PFSK-1 (cell line): Measurements from ENCODE around the gene ALPK3.

Experiments
- FOXP2 ChIP-seq: optimal IDR thresholded peaks from 2 replicates; pipeline ENCODE3; 2011; ENCODE audit warnings: borderline replicate concordance, control low read depth, inconsistent platforms; ENCODE audit not compliant: insufficient read depth; ENCODE audit errors: extremely low read length, extremely low read depth
- POLR2AphosphoS5 ChIP-seq: IDR thresholded peaks from 2 replicates; pipeline ENCODE4 v1.6.1; 2012; ENCODE audit warnings: low read depth, mild to moderate bottlenecking, control low read depth, low read length, moderate library complexity
- SIN3A ChIP-seq: IDR thresholded peaks from 2 replicates; pipeline ENCODE4 v1.6.1; 2012; ENCODE audit warnings: mild to moderate bottlenecking, low read length, moderate library complexity, borderline replicate concordance; ENCODE audit not compliant: insufficient read depth
- TAF1 ChIP-seq: IDR thresholded peaks from 2 replicates; pipeline ENCODE4 v1.6.1; 2012; ENCODE audit warnings: low read length, control low read depth, borderline replicate concordance; ENCODE audit not compliant: insufficient read depth
- TF ChIP-seq, protein P1 (sequence below), 2 experiments: IDR thresholded peaks; 2 replicates each; pipeline versions ENCODE4 v1.6.1 to v1.8.0; 2011 to 2012; ENCODE audit warnings: low read depth in 2 of 2, low read length in 2 of 2, control low read depth in 1 of 2, inconsistent platforms in 1 of 2, mild to moderate bottlenecking in 1 of 2, moderate library complexity in 1 of 2; ENCODE audit not compliant: insufficient read depth in 1 of 2

The ALPK3 gene

GRCh38 chr15:84871428-84871985 is 54.4 kb downstream of the ALPK3 start:
- TF ChIP-seq SIN3A: no peak
- TF ChIP-seq TAF1: no peak
- TF ChIP-seq FOXP2: no peak
- TF ChIP-seq POLR2AphosphoS5: no peak
- TF ChIP-seq, protein P1, sequence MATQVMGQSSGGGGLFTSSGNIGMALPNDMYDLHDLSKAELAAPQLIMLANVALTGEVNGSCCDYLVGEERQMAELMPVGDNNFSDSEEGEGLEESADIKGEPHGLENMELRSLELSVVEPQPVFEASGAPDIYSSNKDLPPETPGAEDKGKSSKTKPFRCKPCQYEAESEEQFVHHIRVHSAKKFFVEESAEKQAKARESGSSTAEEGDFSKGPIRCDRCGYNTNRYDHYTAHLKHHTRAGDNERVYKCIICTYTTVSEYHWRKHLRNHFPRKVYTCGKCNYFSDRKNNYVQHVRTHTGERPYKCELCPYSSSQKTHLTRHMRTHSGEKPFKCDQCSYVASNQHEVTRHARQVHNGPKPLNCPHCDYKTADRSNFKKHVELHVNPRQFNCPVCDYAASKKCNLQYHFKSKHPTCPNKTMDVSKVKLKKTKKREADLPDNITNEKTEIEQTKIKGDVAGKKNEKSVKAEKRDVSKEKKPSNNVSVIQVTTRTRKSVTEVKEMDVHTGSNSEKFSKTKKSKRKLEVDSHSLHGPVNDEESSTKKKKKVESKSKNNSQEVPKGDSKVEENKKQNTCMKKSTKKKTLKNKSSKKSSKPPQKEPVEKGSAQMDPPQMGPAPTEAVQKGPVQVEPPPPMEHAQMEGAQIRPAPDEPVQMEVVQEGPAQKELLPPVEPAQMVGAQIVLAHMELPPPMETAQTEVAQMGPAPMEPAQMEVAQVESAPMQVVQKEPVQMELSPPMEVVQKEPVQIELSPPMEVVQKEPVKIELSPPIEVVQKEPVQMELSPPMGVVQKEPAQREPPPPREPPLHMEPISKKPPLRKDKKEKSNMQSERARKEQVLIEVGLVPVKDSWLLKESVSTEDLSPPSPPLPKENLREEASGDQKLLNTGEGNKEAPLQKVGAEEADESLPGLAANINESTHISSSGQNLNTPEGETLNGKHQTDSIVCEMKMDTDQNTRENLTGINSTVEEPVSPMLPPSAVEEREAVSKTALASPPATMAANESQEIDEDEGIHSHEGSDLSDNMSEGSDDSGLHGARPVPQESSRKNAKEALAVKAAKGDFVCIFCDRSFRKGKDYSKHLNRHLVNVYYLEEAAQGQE (IDR thresholded peaks at IDR 0.05; ENCODE audit: insufficient read depth in 1 of 2, low read depth in 2 of 2, low read length in 2 of 2): no peak

GRCh38 chr15:84872009-84872910 is 55.1 kb downstream of the ALPK3 start:
- TF ChIP-seq SIN3A (no peak), FOXP2 (no peak), POLR2AphosphoS5 (no peak)

DNA sequence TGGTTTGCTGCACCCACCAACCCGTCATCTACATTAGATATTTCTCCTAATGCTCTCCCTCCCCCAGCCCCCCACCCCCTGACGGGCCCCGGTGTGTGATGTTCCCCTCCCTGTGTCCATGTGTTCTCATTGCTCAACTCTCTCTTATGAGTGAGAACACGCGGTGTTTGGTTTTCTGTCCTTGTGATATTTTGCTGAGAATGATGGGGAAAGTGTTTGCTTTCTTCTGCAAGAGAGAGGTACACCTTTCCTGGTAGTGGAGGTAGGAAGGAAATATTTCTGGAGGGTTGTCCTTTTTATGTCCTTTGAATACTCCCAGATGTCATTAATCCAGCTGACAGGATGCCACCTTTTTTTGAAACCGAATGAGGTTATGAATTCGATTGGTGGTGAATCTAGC is 56.8 kb downstream of the ALPK3 start:
- TF ChIP-seq SIN3A: no peak
- no peak for TF ChIP-seq FOXP2
- TF ChIP-seq POLR2AphosphoS5: no peak
- TF ChIP-seq TAF1: no peak
- TF ChIP-seq, protein P1 (IDR thresholded peaks at IDR 0.05; ENCODE audit: insufficient read depth in 1 of 2, low read depth in 2 of 2, low read length in 2 of 2): no peak

GRCh38 chr15:84874981-84875699 is 58.0 kb downstream of the ALPK3 start:
- no peak for TF ChIP-seq SIN3A
- TF ChIP-seq FOXP2: no peak
- TF ChIP-seq POLR2AphosphoS5: no peak
- TF ChIP-seq TAF1: no peak
- TF ChIP-seq, protein P1 (IDR thresholded peaks at IDR 0.05; ENCODE audit: insufficient read depth in 1 of 2, low read depth in 2 of 2, low read length in 2 of 2): no peak

DNA sequence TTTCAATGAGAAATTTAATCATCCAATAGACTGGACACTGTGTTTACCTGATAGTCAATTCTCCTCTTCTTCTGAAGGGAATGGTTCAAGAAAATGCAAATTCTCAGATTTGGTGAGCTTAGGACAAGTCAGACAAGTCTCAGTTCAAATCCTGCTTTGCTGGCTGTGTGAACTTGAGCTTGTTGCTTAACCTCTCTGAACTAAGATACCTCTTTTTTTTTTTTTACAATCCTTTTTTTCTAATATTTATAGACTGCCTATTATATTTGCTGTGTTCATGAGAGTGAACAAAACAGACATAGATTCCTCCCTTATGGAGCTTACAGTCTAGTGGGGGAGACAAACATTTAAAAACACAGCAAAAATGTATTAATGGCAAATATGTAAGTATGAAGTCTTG is 59.1 kb downstream of the ALPK3 start:
- no peak for TF ChIP-seq SIN3A
- TF ChIP-seq FOXP2: no peak
- TF ChIP-seq TAF1: no peak
- TF ChIP-seq POLR2AphosphoS5: no peak
- TF ChIP-seq, protein P1 (IDR thresholded peaks at IDR 0.05; ENCODE audit: insufficient read depth in 1 of 2, low read depth in 2 of 2, low read length in 2 of 2): no peak
